Measurements from ENCODE around the gene PDCD1. TPM values are rescaled to one million over a fixed set of nuclear protein-coding genes. Genes with fewer than 3 reads are reported as not detected.
A peak's percentile ranks its signal among the peaks of the same experiment; 100 is the strongest.
"Not testable (repeated sequence)": the region's sequence is repeated elsewhere in the genome, so short reads cannot be mapped to it uniquely, and the experiment has no call there.

PDCD1 gene
- total RNA-seq, 1 donor from 2014 or later: not detected

DNA sequence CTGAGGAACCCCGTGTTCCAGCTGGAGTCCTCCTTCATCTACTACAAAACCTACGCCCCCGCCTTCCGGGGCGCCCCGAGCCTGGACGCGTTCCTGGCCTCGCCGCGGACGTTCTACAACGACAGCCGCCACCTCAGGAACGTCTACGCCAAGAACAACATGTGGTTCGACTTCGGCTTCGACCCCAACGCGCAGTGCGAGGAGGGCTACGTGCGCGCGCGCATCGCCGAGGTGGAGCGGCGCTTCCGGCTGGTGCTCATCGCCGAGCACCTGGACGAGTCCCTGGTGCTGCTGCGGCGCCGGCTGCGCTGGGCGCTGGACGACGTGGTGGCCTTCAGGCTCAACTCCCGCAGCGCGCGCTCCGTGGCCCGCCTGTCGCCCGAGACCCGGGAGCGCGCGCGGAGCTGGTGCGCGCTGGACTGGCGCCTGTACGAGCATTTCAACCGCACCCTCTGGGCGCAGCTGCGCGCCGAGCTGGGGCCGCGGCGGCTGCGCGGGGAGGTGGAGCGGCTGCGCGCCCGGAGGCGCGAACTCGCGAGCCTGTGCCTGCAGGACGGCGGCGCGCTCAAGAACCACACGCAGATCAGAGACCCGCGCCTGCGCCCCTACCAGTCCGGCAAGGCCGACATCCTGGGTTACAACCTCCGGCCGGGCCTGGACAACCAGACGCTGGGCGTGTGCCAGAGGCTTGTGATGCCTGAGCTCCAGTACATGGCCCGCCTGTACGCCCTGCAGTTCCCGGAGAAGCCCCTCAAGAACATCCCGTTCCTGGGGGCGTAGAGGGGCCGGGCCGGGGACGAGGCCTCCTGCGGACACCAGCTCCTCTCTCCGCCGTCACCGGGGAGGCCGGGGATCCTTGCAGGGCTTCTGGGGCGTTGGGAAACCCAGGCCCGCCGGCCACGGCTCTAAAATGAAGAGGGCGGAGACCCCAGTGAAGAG is 55.0 kb downstream of the PDCD1 start:
- Histone ChIP-seq H3K27ac (no peak overlapping the region), H3K4me3 (peak overlapping the region; percentile 47 to 66), H3K4me1 (peaks cover 4 to 11% of the 10 kb centered on the region in 2 donors), H3K27me3 (no peaks in the 10 kb centered on the region), H3K36me3 (no peaks in the 10 kb centered on the region), H3K9me3 (no peaks in the 10 kb centered on the region)
- TF ChIP-seq, protein P1, sequence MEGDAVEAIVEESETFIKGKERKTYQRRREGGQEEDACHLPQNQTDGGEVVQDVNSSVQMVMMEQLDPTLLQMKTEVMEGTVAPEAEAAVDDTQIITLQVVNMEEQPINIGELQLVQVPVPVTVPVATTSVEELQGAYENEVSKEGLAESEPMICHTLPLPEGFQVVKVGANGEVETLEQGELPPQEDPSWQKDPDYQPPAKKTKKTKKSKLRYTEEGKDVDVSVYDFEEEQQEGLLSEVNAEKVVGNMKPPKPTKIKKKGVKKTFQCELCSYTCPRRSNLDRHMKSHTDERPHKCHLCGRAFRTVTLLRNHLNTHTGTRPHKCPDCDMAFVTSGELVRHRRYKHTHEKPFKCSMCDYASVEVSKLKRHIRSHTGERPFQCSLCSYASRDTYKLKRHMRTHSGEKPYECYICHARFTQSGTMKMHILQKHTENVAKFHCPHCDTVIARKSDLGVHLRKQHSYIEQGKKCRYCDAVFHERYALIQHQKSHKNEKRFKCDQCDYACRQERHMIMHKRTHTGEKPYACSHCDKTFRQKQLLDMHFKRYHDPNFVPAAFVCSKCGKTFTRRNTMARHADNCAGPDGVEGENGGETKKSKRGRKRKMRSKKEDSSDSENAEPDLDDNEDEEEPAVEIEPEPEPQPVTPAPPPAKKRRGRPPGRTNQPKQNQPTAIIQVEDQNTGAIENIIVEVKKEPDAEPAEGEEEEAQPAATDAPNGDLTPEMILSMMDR (IDR thresholded peaks at IDR 0.05): no peak
- intact Hi-C loops (cut with DNase I): no loop called here
- peak in 1 of 2 donors; percentile 73 for DNase-seq (ENCODE audit: low spot score in 2 of 2)

DNA sequence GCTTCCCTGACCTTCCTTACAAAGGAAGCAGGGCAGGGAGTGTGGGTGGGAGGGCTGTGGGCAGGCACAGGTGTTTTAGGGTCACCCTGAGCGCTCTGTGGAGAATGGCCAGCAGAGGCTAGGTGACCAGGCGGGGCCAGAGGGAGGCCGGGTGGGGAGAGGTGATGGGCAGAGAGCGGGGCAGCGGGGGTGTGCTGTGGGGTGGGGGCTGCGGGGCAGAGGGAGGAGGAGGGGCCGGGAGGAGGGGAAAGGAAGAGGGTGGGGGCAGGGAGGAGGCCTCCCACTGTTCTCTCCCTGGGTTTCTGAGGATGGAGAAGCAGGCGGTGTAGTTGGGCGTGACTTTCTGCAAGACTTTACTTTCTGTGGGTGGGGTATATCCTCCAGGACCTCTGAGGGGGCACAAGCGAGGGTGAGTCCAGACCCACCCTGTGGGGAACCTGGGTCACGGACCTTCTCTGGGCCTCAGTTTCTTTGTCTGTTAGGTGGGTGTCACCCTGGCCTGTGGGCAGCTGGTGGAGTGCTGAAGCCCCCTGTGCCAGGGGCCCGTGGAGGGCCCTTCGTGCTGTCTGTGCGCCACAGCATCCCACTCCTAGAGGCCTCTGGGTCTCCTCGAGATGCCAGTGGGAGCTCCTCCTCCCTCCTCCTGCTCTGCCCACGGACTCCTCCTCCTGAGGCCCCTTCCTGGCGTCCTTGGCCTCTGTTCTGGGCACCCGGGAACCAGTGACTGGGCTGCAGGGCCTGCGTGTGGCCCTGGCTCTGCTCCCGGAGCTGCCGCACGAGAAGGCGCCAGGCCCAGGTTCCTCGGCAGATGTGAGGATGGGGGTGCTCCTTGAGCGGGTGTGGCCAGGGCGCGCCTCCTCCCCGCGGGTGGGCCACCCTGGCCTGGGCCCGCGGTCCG is 56.0 kb downstream of the PDCD1 start:
- Histone ChIP-seq H3K36me3 (no peaks in the 10 kb centered on the region), H3K4me3 (peak overlapping the region; percentile 47 to 66), H3K27me3 (no peaks in the 10 kb centered on the region), H3K4me1 (peaks cover 4 to 11% of the 10 kb centered on the region in 2 donors), H3K27ac (no peak overlapping the region), H3K9me3 (no peaks in the 10 kb centered on the region)
- TF ChIP-seq, protein P1 (IDR thresholded peaks at IDR 0.05): no peak
- DNase-seq (ENCODE audit: low spot score in 2 of 2): peak in 1 of 2 donors; percentile 61
- intact Hi-C loops (cut with DNase I): no loop called here

DNA sequence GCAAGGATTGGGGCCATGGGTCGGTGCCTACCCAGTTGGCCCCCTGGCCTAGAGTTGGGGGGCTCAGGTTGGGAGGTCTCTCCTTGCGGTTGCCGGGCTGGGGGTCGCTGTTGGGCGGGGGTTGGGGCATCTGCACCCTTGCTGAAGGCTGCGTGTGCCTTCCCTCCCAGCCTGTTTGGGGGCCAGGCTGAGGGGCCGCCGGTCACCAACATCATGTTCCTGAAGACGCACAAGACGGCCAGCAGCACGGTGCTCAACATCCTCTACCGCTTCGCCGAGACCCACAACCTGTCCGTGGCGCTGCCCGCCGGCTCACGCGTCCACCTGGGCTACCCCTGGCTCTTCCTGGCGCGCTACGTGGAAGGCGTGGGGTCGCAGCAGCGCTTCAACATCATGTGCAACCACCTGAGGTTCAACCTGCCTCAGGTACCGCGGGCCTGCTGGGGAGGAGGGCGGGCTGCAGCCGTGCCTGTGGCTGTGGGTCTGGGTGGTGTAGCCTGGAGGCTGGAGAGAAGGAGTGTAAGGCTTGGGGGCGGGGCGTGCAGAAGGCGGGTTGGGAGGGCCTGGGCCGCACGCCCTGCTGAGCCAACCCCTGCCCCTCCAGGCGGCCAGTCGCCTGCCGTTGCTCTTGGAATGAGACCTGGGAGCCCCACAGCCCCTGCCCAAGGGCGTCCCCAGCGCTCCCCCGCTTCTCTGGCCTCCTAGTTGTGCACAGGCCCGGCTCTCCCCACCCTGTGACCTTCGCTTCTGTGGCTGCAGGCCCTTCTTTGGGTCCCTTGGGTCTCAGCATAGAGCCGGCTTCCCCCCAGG is 56.9 kb downstream of the PDCD1 start:
- peak in 1 of 2 donors; percentile 59 for DNase-seq (ENCODE audit: low spot score in 2 of 2)
- H3K27ac ChIP-seq: no peak overlapping the region
- H3K4me3 ChIP-seq: no peak overlapping the region
- no peaks in the 10 kb centered on the region for H3K9me3 ChIP-seq
- peaks cover 4 to 11% of the 10 kb centered on the region in 2 donors for H3K4me1 ChIP-seq
- TF ChIP-seq, protein P1 (IDR thresholded peaks at IDR 0.05): no peak
- no peaks in the 10 kb centered on the region for H3K36me3 ChIP-seq
- no peaks in the 10 kb centered on the region for H3K27me3 ChIP-seq
- intact Hi-C loops (cut with DNase I): no loop called here

DNA sequence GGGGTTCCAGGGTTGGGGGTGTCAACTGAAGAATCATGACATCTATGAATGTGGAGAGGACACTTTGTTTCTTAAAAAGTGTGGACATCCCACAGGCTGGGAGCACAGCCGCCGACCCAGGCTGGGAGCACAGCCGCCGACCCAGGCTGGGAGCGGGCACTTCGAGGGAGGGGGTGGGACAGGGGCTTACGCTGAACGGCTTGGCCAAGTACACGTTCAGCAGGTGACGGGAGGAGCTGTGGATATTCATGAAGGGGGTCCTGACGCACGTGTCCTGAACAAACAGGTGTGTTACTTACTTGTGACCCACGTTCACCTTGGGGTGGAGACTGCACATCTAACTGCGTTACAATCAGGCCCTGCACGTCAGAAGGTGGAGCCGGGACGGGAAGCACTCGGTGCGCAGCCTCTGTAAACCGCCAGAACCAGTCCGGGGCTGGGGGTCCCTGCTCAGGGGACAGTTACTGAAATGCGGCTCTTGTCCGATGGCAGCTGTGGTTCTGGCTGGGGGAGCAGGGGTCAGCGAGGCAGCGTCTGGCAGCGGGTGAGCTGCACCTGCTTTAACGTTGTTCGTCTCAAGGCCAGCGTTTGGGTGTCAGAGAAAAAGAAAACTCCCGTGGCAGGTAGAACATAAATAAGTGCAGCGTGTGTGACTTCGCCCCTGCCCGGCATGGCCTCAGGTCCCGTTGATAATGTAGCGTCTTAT is 58.3 kb downstream of the PDCD1 start:
- intact Hi-C loops (cut with DNase I); H3K4me3 ChIP-seq; H3K9me3 ChIP-seq; H3K36me3 ChIP-seq; DNase-seq (ENCODE audit: low spot score in 2 of 2); H3K27me3 ChIP-seq; H3K27ac ChIP-seq: not testable (repeated sequence)
- peaks cover 4 to 11% of the 10 kb centered on the region in 2 donors for H3K4me1 ChIP-seq

Other genes starting within 250 kb of the PDCD1 start
- 80.8 TPM for gene THAP4, start 221.7 kb downstream of the PDCD1 start, total RNA-seq
- 225 TPM for gene ATG4B, start 221.2 kb downstream of the PDCD1 start, total RNA-seq
- 25.0 TPM for gene DTYMK, start 172.1 kb downstream of the PDCD1 start, total RNA-seq
- 38.1 TPM for gene ING5, start 156.9 kb downstream of the PDCD1 start, total RNA-seq
- 22.2 TPM for gene D2HGDH, start 124.3 kb downstream of the PDCD1 start, total RNA-seq
- gene GAL3ST2, start 82.1 kb downstream of the PDCD1 start, total RNA-seq: not detected
- not detected for gene NEU4, start 49.7 kb downstream of the PDCD1 start, total RNA-seq
- gene RTP5, start 10.8 kb upstream of the PDCD1 start, total RNA-seq: not detected

Measured in ascending aorta (tissue), 2 donors.